ENCODE data around the gene ADA.

ADA gene

DNA sequence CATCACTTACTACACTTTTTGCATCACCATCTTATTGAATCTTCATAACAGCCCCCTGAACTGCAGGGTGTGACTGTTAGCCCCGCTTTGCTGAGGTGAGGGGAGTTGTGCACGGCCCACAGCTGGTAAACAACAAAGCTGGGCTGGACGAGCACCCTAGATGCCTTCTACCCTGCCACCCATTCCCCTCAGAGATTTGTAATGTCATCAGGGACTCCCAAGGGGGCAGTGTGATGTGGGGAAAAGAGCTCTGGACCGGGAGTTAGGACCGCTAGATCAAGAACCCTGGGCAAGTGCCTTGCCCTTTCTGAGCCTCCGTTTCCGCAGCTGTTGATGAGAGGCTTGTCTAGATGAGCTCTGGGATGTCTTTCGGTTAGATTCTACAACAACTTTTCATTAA, 48.2 kb downstream of the ADA start:
- no peak for ATAC-seq
- TF ChIP-seq, protein P1, sequence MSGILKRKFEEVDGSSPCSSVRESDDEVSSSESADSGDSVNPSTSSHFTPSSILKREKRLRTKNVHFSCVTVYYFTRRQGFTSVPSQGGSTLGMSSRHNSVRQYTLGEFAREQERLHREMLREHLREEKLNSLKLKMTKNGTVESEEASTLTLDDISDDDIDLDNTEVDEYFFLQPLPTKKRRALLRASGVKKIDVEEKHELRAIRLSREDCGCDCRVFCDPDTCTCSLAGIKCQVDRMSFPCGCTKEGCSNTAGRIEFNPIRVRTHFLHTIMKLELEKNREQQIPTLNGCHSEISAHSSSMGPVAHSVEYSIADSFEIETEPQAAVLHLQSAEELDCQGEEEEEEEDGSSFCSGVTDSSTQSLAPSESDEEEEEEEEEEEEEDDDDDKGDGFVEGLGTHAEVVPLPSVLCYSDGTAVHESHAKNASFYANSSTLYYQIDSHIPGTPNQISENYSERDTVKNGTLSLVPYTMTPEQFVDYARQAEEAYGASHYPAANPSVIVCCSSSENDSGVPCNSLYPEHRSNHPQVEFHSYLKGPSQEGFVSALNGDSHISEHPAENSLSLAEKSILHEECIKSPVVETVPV (CRISPR knock-in tag; IDR thresholded peaks at IDR 0.05) = no peak
- TF ChIP-seq GLIS3 (CRISPR knock-in tag; IDR thresholded peaks at IDR 0.05) (no peak), CSDC2 (CRISPR knock-in tag; IDR thresholded peaks at IDR 0.05) (no peak), ZNF70 (CRISPR knock-in tag; IDR thresholded peaks at IDR 0.05) (no peak), ESRRG (CRISPR knock-in tag; IDR thresholded peaks at IDR 0.05) (no peak), TOX (CRISPR knock-in tag; IDR thresholded peaks at IDR 0.05; ENCODE audit: borderline replicate concordance) (no peak)

DNA sequence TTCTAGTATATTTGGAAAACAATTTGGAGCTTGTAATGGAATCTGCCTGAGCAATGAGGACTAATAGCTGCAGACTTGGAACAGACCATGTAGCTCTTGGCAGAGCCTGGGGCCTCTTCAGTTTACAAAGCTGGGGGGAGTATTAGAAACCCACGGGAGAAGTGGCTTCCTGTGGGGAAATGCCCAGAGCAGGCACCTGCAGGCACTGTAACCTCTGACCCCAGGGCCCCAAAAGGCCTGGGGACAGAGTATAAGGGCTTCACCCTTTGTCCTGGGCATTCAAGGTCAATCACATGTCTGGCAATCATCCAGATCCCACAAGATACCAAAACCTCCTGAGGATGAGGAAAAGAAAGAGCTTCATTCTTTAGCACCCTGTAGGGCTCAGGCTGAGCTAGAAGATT, 49.7 kb downstream of the ADA start:
- no peak for TF ChIP-seq BACH2 (CRISPR knock-in tag; IDR thresholded peaks at IDR 0.05; ENCODE audit: borderline replicate concordance)
- no peak for TF ChIP-seq PPARA (CRISPR knock-in tag; IDR thresholded peaks at IDR 0.05; ENCODE audit: borderline replicate concordance)
- peak; percentile 83 for TF ChIP-seq ISL1 (CRISPR knock-in tag; IDR thresholded peaks at IDR 0.05)
- no peak for TF ChIP-seq CSDC2 (CRISPR knock-in tag; IDR thresholded peaks at IDR 0.05)
- TF ChIP-seq ZNF8 (CRISPR knock-in tag; IDR thresholded peaks at IDR 0.05) = no peak

DNA sequence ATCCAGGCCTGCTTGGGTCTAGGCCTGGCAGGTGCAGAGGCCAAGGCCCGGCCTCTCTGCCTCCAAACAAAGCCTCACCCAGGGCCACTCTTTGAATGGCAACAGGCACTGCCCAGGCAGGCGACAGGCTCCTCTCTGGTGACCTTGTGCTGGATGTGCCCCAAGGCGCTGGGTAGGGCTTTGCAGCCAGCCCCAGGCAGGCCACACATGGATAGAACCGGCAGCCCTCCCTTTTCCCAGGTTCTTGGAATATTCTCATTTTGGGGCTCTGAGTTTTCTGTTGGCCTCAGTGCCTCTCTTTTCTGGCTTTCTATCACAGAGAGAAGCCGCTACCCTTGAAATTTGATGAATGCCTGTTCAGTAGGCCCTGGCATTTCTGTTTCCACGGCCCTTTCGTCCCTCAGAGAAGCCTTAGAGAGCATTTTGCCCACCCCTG, 50.2 kb downstream of the ADA start:
- peak; percentile 47 for ATAC-seq
- no peak for TF ChIP-seq ZFP30 (CRISPR knock-in tag; IDR thresholded peaks at IDR 0.05)
- no peak for TF ChIP-seq ZNF8 (CRISPR knock-in tag; IDR thresholded peaks at IDR 0.05)
- no peak for TF ChIP-seq BACH2 (CRISPR knock-in tag; IDR thresholded peaks at IDR 0.05; ENCODE audit: borderline replicate concordance)
- TF ChIP-seq, protein P2, sequence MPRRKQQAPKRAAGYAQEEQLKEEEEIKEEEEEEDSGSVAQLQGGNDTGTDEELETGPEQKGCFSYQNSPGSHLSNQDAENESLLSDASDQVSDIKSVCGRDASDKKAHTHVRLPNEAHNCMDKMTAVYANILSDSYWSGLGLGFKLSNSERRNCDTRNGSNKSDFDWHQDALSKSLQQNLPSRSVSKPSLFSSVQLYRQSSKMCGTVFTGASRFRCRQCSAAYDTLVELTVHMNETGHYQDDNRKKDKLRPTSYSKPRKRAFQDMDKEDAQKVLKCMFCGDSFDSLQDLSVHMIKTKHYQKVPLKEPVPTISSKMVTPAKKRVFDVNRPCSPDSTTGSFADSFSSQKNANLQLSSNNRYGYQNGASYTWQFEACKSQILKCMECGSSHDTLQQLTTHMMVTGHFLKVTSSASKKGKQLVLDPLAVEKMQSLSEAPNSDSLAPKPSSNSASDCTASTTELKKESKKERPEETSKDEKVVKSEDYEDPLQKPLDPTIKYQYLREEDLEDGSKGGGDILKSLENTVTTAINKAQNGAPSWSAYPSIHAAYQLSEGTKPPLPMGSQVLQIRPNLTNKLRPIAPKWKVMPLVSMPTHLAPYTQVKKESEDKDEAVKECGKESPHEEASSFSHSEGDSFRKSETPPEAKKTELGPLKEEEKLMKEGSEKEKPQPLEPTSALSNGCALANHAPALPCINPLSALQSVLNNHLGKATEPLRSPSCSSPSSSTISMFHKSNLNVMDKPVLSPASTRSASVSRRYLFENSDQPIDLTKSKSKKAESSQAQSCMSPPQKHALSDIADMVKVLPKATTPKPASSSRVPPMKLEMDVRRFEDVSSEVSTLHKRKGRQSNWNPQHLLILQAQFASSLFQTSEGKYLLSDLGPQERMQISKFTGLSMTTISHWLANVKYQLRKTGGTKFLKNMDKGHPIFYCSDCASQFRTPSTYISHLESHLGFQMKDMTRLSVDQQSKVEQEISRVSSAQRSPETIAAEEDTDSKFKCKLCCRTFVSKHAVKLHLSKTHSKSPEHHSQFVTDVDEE (CRISPR knock-in tag; IDR thresholded peaks at IDR 0.05) = no peak
- no peak for TF ChIP-seq SNAI2 (CRISPR knock-in tag; IDR thresholded peaks at IDR 0.05)
- TF ChIP-seq TOX (CRISPR knock-in tag; IDR thresholded peaks at IDR 0.05; ENCODE audit: borderline replicate concordance) = no peak
- TF ChIP-seq GLIS3 (CRISPR knock-in tag; IDR thresholded peaks at IDR 0.05) = no peak
- no peak for TF ChIP-seq TCF4 (CRISPR knock-in tag; IDR thresholded peaks at IDR 0.05; ENCODE audit: borderline replicate concordance)
- TF ChIP-seq, protein P3, sequence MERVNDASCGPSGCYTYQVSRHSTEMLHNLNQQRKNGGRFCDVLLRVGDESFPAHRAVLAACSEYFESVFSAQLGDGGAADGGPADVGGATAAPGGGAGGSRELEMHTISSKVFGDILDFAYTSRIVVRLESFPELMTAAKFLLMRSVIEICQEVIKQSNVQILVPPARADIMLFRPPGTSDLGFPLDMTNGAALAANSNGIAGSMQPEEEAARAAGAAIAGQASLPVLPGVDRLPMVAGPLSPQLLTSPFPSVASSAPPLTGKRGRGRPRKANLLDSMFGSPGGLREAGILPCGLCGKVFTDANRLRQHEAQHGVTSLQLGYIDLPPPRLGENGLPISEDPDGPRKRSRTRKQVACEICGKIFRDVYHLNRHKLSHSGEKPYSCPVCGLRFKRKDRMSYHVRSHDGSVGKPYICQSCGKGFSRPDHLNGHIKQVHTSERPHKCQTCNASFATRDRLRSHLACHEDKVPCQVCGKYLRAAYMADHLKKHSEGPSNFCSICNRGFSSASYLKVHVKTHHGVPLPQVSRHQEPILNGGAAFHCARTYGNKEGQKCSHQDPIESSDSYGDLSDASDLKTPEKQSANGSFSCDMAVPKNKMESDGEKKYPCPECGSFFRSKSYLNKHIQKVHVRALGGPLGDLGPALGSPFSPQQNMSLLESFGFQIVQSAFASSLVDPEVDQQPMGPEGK (CRISPR knock-in tag; IDR thresholded peaks at IDR 0.05; ENCODE audit: borderline replicate concordance) = no peak
- TF ChIP-seq ZNF70 (CRISPR knock-in tag; IDR thresholded peaks at IDR 0.05) = no peak
- TF ChIP-seq, protein P4, sequence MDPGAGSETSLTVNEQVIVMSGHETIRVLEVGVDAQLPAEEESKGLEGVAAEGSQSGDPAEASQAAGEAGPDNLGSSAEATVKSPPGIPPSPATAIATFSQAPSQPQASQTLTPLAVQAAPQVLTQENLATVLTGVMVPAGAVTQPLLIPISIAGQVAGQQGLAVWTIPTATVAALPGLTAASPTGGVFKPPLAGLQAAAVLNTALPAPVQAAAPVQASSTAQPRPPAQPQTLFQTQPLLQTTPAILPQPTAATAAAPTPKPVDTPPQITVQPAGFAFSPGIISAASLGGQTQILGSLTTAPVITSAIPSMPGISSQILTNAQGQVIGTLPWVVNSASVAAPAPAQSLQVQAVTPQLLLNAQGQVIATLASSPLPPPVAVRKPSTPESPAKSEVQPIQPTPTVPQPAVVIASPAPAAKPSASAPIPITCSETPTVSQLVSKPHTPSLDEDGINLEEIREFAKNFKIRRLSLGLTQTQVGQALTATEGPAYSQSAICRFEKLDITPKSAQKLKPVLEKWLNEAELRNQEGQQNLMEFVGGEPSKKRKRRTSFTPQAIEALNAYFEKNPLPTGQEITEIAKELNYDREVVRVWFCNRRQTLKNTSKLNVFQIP (CRISPR knock-in tag; IDR thresholded peaks at IDR 0.05; ENCODE audit: borderline replicate concordance, low read depth) = no peak
- TF ChIP-seq ZFP3 (CRISPR knock-in tag; IDR thresholded peaks at IDR 0.05) = no peak
- no peak for TF ChIP-seq ESRRG (CRISPR knock-in tag; IDR thresholded peaks at IDR 0.05)
- TF ChIP-seq, protein P5, sequence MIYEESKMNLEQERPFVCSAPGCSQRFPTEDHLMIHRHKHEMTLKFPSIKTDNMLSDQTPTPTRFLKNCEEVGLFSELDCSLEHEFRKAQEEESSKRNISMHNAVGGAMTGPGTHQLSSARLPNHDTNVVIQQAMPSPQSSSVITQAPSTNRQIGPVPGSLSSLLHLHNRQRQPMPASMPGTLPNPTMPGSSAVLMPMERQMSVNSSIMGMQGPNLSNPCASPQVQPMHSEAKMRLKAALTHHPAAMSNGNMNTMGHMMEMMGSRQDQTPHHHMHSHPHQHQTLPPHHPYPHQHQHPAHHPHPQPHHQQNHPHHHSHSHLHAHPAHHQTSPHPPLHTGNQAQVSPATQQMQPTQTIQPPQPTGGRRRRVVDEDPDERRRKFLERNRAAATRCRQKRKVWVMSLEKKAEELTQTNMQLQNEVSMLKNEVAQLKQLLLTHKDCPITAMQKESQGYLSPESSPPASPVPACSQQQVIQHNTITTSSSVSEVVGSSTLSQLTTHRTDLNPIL (CRISPR knock-in tag; IDR thresholded peaks at IDR 0.05; ENCODE audit: low read depth) = no peak

More for the DNA sequence above, 49.7 kb downstream of the ADA start:
- ATAC-seq = peak; percentile 89

DNA sequence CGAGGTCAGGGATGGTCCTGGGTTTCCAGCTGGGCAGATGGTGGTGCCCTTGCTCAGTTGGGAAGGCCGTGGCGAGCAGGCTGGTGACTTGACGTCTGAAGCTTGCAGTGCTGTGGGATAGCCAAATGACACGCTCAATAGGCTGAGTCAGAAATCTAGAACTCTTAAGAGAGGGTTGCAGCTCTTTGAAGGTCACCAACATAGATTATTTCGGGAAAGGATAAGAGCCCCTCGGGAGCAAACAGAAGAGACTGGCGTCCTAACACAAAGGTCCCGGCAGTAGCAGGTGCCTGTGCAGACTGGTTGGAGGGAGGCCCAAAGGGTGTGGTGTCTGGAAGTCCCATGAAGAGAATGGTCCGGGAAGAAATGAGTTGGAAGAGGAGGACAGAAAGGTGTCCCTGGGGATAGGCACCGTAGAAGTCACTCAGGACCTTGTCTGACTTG, 50.7 kb downstream of the ADA start:
- no peak for ATAC-seq
- no peak for TF ChIP-seq CSDC2 (CRISPR knock-in tag; IDR thresholded peaks at IDR 0.05)
- TF ChIP-seq BACH2 (CRISPR knock-in tag; IDR thresholded peaks at IDR 0.05; ENCODE audit: borderline replicate concordance) = no peak
- no peak for TF ChIP-seq SNAI2 (CRISPR knock-in tag; IDR thresholded peaks at IDR 0.05)

Data from SK-N-SH treated with all-trans-retinoic acid at 6 μM for 48 hours (cell line).